Measurements from ENCODE around the gene KCNA3.

DNA sequence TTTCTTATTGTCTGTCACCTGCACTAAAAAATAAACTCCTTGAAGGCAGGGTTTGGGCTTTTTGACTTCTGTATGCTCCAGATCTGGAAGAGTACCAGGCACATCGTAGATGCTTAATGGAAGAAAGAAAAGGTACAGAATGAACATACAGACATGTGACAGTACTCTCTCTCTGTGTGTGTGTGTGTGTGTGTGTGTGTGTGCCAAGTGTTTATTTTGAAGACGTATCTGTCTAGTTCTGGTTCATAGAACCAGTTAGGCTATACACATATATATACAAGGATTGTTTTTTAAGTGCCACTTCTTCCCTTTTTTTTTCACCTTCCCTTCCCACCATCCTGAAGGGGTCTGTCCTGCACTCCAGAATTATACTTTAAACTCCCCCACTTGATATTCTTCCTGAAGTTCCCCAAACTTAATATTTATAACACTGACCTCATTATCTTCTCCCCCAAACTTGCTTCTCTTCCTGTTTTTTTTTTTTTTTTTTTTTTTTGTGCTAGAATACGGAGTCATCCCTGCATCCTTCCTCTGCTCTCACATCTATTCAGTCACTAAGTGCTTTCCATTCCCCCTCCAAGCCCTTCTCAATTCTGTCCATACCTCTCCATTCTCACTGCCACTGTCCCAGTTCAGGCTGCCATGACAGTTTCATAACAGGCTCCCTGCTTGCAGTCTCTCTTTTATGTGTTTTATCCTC is 5.4 kb upstream of the KCNA3 start:
- TF ChIP-seq, protein P1, sequence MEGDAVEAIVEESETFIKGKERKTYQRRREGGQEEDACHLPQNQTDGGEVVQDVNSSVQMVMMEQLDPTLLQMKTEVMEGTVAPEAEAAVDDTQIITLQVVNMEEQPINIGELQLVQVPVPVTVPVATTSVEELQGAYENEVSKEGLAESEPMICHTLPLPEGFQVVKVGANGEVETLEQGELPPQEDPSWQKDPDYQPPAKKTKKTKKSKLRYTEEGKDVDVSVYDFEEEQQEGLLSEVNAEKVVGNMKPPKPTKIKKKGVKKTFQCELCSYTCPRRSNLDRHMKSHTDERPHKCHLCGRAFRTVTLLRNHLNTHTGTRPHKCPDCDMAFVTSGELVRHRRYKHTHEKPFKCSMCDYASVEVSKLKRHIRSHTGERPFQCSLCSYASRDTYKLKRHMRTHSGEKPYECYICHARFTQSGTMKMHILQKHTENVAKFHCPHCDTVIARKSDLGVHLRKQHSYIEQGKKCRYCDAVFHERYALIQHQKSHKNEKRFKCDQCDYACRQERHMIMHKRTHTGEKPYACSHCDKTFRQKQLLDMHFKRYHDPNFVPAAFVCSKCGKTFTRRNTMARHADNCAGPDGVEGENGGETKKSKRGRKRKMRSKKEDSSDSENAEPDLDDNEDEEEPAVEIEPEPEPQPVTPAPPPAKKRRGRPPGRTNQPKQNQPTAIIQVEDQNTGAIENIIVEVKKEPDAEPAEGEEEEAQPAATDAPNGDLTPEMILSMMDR (IDR thresholded peaks at IDR 0.05) = no peak
- TF ChIP-seq, protein P2, sequence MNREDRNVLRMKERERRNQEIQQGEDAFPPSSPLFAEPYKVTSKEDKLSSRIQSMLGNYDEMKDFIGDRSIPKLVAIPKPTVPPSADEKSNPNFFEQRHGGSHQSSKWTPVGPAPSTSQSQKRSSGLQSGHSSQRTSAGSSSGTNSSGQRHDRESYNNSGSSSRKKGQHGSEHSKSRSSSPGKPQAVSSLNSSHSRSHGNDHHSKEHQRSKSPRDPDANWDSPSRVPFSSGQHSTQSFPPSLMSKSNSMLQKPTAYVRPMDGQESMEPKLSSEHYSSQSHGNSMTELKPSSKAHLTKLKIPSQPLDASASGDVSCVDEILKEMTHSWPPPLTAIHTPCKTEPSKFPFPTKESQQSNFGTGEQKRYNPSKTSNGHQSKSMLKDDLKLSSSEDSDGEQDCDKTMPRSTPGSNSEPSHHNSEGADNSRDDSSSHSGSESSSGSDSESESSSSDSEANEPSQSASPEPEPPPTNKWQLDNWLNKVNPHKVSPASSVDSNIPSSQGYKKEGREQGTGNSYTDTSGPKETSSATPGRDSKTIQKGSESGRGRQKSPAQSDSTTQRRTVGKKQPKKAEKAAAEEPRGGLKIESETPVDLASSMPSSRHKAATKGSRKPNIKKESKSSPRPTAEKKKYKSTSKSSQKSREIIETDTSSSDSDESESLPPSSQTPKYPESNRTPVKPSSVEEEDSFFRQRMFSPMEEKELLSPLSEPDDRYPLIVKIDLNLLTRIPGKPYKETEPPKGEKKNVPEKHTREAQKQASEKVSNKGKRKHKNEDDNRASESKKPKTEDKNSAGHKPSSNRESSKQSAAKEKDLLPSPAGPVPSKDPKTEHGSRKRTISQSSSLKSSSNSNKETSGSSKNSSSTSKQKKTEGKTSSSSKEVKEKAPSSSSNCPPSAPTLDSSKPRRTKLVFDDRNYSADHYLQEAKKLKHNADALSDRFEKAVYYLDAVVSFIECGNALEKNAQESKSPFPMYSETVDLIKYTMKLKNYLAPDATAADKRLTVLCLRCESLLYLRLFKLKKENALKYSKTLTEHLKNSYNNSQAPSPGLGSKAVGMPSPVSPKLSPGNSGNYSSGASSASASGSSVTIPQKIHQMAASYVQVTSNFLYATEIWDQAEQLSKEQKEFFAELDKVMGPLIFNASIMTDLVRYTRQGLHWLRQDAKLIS (CRISPR knock-in tag; IDR thresholded peaks at IDR 0.05; ENCODE audit: borderline replicate concordance) = no peak
- no peak for TF ChIP-seq JUN (CRISPR knock-in tag; IDR thresholded peaks at IDR 0.05)
- TF ChIP-seq ELF4 (CRISPR knock-in tag; IDR thresholded peaks at IDR 0.05; ENCODE audit: low read depth) = no peak
- TF ChIP-seq, protein P3, sequence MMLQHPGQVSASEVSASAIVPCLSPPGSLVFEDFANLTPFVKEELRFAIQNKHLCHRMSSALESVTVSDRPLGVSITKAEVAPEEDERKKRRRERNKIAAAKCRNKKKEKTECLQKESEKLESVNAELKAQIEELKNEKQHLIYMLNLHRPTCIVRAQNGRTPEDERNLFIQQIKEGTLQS (CRISPR knock-in tag; conservative IDR thresholded peaks at IDR 0.05) = no peak
- no peak for TF ChIP-seq MAX (CRISPR knock-in tag; IDR thresholded peaks at IDR 0.05)
- no peak for TF ChIP-seq RELA (CRISPR knock-in tag; IDR thresholded peaks at IDR 0.05; ENCODE audit: borderline replicate concordance)
- TF ChIP-seq, protein P4, sequence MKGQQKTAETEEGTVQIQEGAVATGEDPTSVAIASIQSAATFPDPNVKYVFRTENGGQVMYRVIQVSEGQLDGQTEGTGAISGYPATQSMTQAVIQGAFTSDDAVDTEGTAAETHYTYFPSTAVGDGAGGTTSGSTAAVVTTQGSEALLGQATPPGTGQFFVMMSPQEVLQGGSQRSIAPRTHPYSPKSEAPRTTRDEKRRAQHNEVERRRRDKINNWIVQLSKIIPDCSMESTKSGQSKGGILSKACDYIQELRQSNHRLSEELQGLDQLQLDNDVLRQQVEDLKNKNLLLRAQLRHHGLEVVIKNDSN (CRISPR knock-in tag; IDR thresholded peaks at IDR 0.05) = no peak
- no peak for TF ChIP-seq ARID4B (CRISPR knock-in tag; IDR thresholded peaks at IDR 0.05; ENCODE audit: borderline replicate concordance)
